Kidney epithelial cell (primary cell): Measurements from ENCODE around the gene GPR132. TPM values are rescaled to one million over a fixed set of nuclear protein-coding genes. Genes with fewer than 3 reads are reported as not detected.

Experiments
- DNase-seq: peaks from one replicate; pipeline ENCODE4 v3.0.0-alpha.2; 2010; ENCODE audit warnings: low read depth
- H3K27me3 ChIP-seq: 2 replicates; pipeline ENCODE4 v1.6.0; 2011; ENCODE audit warnings: low read length; ENCODE audit not compliant: control insufficient read depth, insufficient read depth
- H3K36me3 ChIP-seq: 2 replicates; pipeline ENCODE4 v1.5.1; 2011; ENCODE audit warnings: low read length; ENCODE audit not compliant: control insufficient read depth, insufficient read depth
- H3K4me3 ChIP-seq: 2 replicates; pipeline ENCODE4 v1.5.1; 2011; ENCODE audit warnings: low read depth, mild to moderate bottlenecking, control low read depth, low read length
- total RNA-seq: library from RNA; depleted of rRNA; stranded (reverse); fragments of >200 nt; gene quantifications from 2 replicates; pipeline ENCODE4 v1.2.3, GENCODE V29; 2015
- TF ChIP-seq, protein P1 (sequence below): IDR thresholded peaks from 2 replicates; pipeline ENCODE4 v1.5.1; 2011; ENCODE audit warnings: mild to moderate bottlenecking, moderate library complexity, low read length, control low read depth, inconsistent platforms; ENCODE audit not compliant: insufficient read depth, poor library complexity, severe bottlenecking

Gene GPR132
- total RNA-seq, 1 donor from 2014 or later: 1.7 TPM

DNA sequence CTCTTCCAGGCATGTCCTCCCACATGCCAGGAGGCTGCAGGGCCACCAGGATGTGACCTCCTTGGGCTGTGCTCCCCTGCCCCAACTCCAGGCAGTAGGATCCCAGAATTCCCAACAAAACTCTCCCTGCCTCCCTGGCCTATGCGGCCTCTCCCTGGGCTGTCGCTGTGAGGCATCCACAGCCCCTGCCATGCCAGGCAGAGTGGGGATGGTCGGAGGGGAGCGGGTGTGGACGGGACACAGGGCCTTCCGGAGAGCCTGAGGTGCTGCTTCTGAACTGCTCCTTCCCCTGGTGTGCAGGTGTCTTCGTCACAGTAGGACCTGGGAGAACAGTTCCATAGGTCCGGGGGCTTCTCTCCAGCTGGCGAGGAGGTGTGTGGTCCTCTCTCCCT lies 18.3 kb downstream of the GPR132 start:
- TF ChIP-seq, protein P1, sequence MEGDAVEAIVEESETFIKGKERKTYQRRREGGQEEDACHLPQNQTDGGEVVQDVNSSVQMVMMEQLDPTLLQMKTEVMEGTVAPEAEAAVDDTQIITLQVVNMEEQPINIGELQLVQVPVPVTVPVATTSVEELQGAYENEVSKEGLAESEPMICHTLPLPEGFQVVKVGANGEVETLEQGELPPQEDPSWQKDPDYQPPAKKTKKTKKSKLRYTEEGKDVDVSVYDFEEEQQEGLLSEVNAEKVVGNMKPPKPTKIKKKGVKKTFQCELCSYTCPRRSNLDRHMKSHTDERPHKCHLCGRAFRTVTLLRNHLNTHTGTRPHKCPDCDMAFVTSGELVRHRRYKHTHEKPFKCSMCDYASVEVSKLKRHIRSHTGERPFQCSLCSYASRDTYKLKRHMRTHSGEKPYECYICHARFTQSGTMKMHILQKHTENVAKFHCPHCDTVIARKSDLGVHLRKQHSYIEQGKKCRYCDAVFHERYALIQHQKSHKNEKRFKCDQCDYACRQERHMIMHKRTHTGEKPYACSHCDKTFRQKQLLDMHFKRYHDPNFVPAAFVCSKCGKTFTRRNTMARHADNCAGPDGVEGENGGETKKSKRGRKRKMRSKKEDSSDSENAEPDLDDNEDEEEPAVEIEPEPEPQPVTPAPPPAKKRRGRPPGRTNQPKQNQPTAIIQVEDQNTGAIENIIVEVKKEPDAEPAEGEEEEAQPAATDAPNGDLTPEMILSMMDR: no peak
- Histone ChIP-seq H3K4me3 (no peak overlapping the region), H3K27me3 (peaks cover 2% of the 10 kb centered on the region), H3K36me3 (no peaks in the 10 kb centered on the region)
- no peak for DNase-seq

DNA sequence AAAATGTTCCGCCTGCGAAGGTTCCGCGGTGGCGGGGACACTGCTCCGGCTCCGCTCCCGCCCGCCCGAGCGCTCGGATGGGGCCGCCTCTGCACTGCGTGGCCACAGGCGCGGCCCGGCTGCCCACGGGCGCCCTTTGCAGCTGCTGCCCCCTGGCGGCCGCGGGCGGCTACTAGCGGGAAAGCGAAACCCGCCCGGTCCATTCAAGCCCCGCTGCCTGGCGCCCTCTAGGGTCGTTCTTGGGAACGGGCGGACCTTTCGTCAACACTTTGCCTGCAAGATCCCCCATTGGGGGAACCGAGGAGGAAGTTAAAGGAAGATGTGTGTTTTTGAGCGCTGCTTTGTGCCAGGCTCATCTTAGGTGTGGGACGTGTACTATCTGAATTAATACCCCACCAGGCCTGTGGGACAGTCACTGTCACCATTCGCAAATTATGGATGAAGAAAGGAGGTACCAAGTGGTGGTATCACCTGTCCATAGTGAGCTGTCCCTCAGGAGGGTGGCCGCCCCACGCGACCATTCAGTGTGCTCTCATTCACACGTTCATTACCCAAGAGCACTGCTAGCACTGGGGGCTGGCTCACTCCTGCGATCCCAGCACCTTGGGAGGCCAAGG lies 19.4 kb downstream of the GPR132 start:
- no peak overlapping the region for H3K4me3 ChIP-seq
- no peak for DNase-seq
- H3K27me3 ChIP-seq: peaks cover under 1% of the 10 kb centered on the region
- TF ChIP-seq, protein P1: peak; percentile 97
- no peaks in the 10 kb centered on the region for H3K36me3 ChIP-seq

DNA sequence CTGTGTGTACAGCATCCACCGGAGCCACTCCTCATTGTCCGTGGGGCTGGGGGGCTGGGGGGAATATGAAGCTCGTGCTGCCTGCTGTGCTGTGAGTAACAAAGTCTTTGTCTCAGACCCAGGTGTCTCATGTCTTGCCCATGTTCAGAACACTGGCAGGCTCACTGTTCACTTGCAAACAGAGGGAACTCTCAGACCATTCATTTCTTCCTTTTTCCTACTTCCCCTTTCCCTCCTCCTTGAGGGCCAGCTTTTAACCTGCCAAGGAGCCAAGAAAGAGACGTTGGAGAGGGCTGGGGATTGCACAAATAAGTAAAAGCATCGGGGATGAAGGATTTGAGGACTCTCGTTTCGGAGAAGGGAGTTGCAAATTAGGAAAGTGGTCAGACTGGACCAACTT lies 21.6 kb downstream of the GPR132 start:
- Histone ChIP-seq H3K4me3 (no peak overlapping the region), H3K36me3 (no peaks in the 10 kb centered on the region), H3K27me3 (no peaks in the 10 kb centered on the region)
- TF ChIP-seq, protein P1: no peak
- no peak for DNase-seq

DNA sequence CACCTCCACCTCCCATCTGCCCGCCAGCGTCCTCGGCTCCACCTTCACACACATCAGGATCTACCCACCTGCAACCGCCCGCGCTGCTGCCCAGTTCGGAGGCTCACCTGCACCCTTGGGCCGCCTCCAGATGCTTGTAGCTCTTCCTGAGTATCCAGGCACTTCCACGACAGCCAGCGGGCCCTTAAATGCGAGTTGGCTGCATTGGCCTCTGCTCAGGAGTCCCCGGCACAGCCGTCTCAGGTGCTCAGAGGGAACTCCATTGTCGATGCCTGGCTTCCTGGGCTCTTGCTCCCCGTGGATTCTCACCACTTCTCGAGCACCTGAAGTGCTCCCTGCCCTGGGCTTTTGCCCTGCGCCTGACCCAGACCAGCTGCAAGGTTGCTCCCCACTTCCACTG lies 22.4 kb downstream of the GPR132 start:
- H3K27me3 ChIP-seq: no peaks in the 10 kb centered on the region
- no peak overlapping the region for H3K4me3 ChIP-seq

DNA sequence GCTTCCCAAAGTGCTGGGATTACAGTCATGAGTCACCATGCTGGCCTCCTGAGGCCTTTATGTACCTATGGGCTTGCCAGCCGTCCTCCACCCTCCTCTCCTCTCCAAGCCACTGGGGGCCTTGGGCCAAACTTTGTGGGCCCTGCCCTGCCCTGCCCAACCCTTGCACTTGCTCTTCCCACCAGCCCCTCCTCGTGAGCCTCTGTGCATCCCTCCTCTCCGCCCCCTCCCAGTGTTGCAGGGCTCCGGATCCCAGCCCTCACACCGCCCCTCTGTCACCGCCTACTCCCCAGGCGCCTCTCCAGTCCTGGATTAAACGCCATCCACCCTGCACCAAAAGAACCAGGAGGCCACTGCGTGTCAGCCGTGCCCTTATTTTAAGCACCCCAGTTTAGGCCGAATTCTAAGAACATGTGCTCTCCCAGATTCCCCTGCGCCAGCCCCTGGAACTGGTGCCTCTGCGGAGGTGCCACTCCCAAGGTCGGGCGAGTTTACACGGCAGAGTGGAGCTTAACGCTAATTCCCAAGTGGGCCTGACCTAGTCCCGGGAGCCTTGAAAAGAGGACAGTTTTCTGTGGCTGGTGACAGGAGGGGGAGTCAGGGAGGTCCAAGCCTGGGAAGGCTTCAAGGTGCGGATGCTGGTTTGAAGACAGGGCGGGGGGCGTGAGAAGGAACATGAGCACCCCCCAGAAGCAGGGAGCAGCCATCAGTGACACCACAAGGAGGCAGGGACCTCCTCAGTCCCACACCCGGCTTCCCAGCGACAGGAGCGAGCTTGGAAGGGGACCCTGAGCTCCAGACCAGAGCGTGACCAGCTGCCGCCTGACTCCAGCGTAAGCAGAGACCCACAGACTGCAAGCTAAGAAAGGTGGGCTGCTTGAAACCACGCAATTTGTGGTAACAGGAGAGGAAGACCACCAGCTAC lies 23.1 kb downstream of the GPR132 start:
- Histone ChIP-seq H3K27me3 (no peaks in the 10 kb centered on the region), H3K4me3 (no peak overlapping the region), H3K36me3 (no peaks in the 10 kb centered on the region)
- TF ChIP-seq, protein P1: no peak
- DNase-seq: no peak

More for the DNA sequence above, 22.4 kb downstream of the GPR132 start:
- TF ChIP-seq, protein P1: no peak
- DNase-seq: no peak
- no peaks in the 10 kb centered on the region for H3K36me3 ChIP-seq
